ENCODE results near the gene PRRC2B.

DNA sequence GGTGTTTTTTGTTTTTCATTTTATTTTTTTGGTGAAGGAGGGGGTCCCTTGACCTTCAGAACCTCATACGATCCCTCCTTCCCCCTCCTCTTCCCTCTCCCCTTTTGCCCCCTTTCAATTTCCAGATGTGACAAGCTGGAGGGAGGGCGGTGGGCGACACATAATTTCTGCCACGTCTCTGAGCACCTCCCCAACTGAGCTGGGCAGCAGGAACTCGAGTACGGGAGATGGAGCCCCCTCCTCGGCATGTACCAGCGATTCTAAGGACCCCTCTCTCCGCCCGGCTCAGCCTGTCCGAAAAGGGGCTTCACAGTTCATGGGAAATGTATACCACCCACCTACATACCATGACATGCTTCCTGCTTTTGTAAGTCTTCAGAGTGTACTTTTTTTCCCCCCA lies 52.4 kb downstream of the PRRC2B start:
- TF ChIP-seq RAD21 (IDR thresholded peaks at IDR 0.05; ENCODE audit: low read depth) (no peak), TCF7L2 (IDR thresholded peaks at IDR 0.05; ENCODE audit: borderline replicate concordance, extremely low read depth, insufficient read depth, insufficient read length) (no peak), SP1 (IDR thresholded peaks at IDR 0.05; ENCODE audit: low read depth) (no peak), POLR2A (IDR thresholded peaks at IDR 0.05; ENCODE audit: borderline replicate concordance, extremely low read depth, insufficient read depth, insufficient read length) (no peak), ZFX (IDR thresholded peaks at IDR 0.05) (no peak)
- TF ChIP-seq, protein P1, sequence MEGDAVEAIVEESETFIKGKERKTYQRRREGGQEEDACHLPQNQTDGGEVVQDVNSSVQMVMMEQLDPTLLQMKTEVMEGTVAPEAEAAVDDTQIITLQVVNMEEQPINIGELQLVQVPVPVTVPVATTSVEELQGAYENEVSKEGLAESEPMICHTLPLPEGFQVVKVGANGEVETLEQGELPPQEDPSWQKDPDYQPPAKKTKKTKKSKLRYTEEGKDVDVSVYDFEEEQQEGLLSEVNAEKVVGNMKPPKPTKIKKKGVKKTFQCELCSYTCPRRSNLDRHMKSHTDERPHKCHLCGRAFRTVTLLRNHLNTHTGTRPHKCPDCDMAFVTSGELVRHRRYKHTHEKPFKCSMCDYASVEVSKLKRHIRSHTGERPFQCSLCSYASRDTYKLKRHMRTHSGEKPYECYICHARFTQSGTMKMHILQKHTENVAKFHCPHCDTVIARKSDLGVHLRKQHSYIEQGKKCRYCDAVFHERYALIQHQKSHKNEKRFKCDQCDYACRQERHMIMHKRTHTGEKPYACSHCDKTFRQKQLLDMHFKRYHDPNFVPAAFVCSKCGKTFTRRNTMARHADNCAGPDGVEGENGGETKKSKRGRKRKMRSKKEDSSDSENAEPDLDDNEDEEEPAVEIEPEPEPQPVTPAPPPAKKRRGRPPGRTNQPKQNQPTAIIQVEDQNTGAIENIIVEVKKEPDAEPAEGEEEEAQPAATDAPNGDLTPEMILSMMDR (IDR thresholded peaks at IDR 0.05 in 2 of 3, conservative IDR thresholded peaks at IDR 0.05 in 1 of 3; ENCODE audit: borderline replicate concordance in 1 of 3, insufficient read depth in 1 of 3, low read depth in 2 of 3, low read length in 2 of 3) = no peak
- TF ChIP-seq, protein P2, sequence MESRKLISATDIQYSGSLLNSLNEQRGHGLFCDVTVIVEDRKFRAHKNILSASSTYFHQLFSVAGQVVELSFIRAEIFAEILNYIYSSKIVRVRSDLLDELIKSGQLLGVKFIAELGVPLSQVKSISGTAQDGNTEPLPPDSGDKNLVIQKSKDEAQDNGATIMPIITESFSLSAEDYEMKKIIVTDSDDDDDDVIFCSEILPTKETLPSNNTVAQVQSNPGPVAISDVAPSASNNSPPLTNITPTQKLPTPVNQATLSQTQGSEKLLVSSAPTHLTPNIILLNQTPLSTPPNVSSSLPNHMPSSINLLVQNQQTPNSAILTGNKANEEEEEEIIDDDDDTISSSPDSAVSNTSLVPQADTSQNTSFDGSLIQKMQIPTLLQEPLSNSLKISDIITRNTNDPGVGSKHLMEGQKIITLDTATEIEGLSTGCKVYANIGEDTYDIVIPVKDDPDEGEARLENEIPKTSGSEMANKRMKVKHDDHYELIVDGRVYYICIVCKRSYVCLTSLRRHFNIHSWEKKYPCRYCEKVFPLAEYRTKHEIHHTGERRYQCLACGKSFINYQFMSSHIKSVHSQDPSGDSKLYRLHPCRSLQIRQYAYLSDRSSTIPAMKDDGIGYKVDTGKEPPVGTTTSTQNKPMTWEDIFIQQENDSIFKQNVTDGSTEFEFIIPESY (IDR thresholded peaks at IDR 0.05; ENCODE audit: extremely low read depth, insufficient replicate concordance, low read length) = no peak

Measured in HCT116 (cell line).